Muscle of back (tissue), 11 donors: ENCODE data around the gene COL5A1. TPM values are rescaled to one million over a fixed set of nuclear protein-coding genes. Genes with fewer than 3 reads are reported as not detected.
A peak's percentile ranks its signal among the peaks of the same experiment; 100 is the strongest.

Source experiments
- DNase-seq, 3 donors: peaks; one replicate each; pipeline versions ENCODE4 v3.0.0 to v3.0.0-alpha.2; 2013
- polyA plus RNA-seq, 10 donors: library from polyadenylated mRNA; unstranded; fragments of 120-200 nt; gene quantifications; one replicate each; pipeline ENCODE4 v1.2.1, GENCODE V29; 2013; ENCODE audit not compliant: insufficient read length in 10 of 10

Gene COL5A1
- polyA plus RNA-seq, 10 donors = 413 to 997 (median 534) TPM

GRCh38 chr9:134782921-134783698 lies 141.5 kb downstream of the COL5A1 start:
- no peak for DNase-seq

- peak in 1 of 3 donors; percentile 60 for DNase-seq
Measured at GRCh38 chr9:134783699-134784039, 142.1 kb downstream of the COL5A1 start.

GRCh38 chr9:134784577-134785305 lies 143.1 kb downstream of the COL5A1 start:
- no peak for DNase-seq

GRCh38 chr9:134785325-134786108 lies 143.9 kb downstream of the COL5A1 start:
- DNase-seq = peak in 2 of 3 donors; percentile 58 to 78

- DNase-seq = no peak
Measured at GRCh38 chr9:134787601-134788531, 146.3 kb downstream of the COL5A1 start.

- DNase-seq = no peak
Measured at GRCh38 chr9:134789168-134789567, 147.6 kb downstream of the COL5A1 start.

GRCh38 chr9:134791009-134791408 lies 149.4 kb downstream of the COL5A1 start:
- no peak for DNase-seq

GRCh38 chr9:134792627-134793026 lies 151.0 kb downstream of the COL5A1 start:
- DNase-seq = no peak

- peak in 1 of 3 donors; percentile 55 for DNase-seq
Measured at GRCh38 chr9:134793288-134794188, 151.9 kb downstream of the COL5A1 start.

GRCh38 chr9:134794663-134795370 lies 153.2 kb downstream of the COL5A1 start:
- DNase-seq = no peak

- DNase-seq = no peak
Measured at GRCh38 chr9:134795446-134795845, 153.8 kb downstream of the COL5A1 start.

- DNase-seq = no peak
Measured at GRCh38 chr9:134796882-134797281, 155.3 kb downstream of the COL5A1 start.

GRCh38 chr9:134800791-134801339 lies 159.3 kb downstream of the COL5A1 start:
- peak in 1 of 3 donors; percentile 47 for DNase-seq

- DNase-seq = no peak
Measured at GRCh38 chr9:134802216-134802795, 160.7 kb downstream of the COL5A1 start.

GRCh38 chr9:134804871-134805270 lies 163.3 kb downstream of the COL5A1 start:
- no peak for DNase-seq

- peak; percentile 86 to 94 (median 89) for DNase-seq
Measured at GRCh38 chr9:134807716-134808446, 166.3 kb downstream of the COL5A1 start.

- peak in 1 of 3 donors; percentile 47 for DNase-seq
Measured at GRCh38 chr9:134808447-134808792, 166.8 kb downstream of the COL5A1 start.

- DNase-seq = no peak
Measured at GRCh38 chr9:134809292-134809691, 167.7 kb downstream of the COL5A1 start.
